Activated CD8-positive, alpha-beta memory T cell treated with anti-CD3 and anti-CD28 coated beads, Interleukin-2, amount 50 U/mL, for 1 hour (primary cell): Measurements from ENCODE around the gene UBA3.

Experiments
- DNase-seq: peaks from one replicate; pipeline ENCODE4 v3.0.0-alpha.2; 2020; ENCODE audit errors: extremely low read depth

UBA3 gene

DNA sequence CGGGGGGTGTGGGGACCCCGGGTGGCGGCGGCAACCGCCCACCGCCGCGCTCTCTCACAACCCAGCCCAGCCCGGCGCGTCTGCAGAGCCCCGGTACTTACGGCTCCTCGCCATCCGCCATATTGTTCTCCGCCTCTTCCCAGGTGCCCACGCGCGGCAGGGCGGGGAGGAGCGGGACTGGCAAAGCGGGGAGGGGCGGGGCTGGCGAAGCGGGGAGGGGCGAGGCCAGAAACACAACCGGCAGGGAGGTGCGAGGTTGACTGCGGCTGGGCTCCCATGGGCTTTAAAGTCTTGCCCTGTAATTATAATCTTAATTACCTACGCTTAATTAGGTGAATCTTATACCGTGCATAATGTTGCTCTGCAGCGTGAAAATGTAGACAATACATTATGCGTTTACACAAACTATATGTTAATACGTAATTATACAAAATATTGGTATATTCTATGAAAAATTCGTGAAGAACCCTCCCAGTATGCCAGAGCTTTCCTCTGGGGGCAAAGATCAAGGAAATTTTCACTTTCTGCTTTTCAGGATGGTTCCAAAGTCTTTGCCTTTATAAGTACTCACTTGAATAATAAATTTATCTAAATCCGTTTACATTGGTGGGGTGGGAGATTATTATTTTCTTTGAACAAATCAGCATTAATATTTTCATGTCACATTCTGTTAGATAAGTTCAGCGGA, at the start of gene UBA3:
TSS of gene UBA3 (minus strand) at position 133 of the 688 bp plus-strand sequence. CDS start at position 121, 12 bp downstream.
- peak; percentile 80 for DNase-seq

DNA sequence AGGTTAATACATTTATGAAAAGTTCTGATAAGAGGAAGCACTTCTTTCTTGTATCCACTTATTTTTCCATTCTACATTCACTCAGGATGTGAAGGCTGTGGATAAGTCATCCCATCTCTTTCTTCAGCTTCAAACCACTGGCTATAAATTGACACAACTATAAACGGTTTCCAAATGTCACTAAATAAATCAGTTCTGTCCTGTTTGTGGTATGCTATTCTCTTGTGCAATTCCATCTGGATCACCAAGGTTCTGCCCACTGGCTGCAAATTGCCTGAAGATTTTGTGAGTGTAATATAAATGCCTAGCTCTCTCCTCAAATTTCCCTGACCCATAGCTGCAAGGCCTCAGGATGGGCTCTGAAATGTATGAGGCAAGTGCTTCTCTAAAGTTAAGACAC, 49.4 kb upstream of the UBA3 start:
- no peak for DNase-seq

DNA sequence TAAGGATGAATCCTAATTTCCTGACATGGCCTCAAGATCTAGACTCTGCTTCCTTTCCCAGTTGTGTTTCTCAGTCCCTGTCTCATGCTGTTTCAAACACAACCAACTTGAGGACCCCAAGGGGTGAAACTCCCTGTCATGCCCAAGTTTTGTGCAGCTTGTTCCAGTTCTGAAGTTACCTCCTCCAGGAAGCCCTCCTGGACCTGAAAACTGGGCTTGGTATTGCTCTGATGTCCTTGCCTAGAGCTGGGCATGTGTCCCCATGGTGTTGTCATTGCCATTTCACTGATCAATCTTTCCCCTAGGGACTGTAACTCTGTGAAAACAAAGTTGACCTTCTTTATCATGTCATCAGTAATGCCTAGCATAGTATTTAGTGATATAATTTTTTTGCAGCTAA, 48.3 kb upstream of the UBA3 start:
- no peak for DNase-seq

DNA sequence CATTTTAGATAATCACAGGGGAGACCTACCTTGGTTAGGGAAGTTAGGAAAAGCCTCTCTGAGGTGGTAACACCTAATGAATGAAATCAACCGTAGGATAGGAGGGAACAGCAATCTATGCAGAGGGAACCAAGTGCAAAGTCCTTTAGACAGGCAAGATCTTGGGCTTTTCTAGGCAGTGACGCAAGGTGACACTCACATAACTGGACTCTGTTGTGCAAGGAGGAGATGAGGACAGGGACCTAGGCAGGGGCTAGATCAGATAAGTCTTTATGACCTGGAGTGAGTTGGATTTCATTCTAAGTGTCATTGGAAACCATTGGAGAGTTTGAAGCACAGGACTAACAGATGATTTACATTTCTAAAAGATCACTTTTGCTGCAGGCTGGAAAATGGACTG, 46.8 kb upstream of the UBA3 start:
- DNase-seq: no peak

- DNase-seq: no peak
Observed at GRCh38 chr3:69126216-69126615, 46.1 kb upstream of the UBA3 start.

GRCh38 chr3:69122403-69122802, 42.2 kb upstream of the UBA3 start, which contains the start of gene LMOD3:
Gene LMOD3, minus strand, starts transcription at chr3:69122595. Its CDS starts 209 bp downstream, at chr3:69122386.
- DNase-seq: no peak

GRCh38 chr3:69121950-69122349, 41.8 kb upstream of the UBA3 start:
- no peak for DNase-seq

- no peak for DNase-seq
Observed at GRCh38 chr3:69121513-69121912, 41.3 kb upstream of the UBA3 start.

DNA sequence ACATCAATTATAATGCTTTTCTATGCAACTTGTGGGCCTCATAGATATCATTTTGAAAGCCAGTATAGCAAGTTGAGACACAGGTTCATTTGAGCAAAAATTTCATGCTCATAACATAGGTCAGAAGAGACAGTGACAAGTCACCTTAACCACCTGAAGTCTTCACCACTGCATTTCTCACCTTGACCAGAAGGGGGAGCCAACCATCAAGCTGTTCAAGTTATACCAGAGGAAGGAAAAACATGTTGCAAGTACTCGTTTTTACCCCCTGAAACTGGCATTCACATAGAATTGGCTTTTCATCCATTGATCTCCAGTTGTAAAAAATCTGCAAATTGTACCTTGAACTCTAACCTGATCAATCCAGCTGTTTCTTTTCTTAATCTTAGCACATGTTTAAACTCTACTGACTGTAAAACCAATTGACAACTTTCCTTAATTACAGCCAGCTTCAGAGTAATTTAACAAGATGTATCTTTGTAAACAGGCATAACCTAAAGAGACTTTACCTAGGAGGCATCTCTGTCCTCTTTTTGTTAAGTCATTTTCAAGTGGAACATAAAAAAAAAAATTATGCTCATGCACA, 40.8 kb upstream of the UBA3 start:
- peak; percentile 44 for DNase-seq

DNA sequence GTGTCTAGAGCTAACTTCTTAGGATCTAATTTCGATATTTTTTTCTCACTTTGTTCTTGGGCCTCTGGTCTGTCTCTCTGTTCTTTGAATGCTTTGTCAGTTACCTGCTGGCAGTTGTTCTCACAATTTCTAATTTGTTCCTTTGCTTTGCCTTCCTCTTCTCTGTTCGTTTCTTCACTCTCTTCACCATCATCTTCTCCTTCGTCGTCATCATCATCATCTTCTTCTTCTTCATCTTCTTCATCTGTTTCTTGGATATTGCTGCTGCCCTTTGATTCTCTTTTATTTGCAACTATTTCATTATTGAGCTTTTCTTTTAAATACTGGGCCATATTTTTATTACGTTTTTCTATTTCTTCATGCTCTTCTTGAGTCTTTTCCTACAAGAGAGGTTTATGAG, 39.5 kb upstream of the UBA3 start:
- no peak for DNase-seq

- DNase-seq: no peak
Observed at GRCh38 chr3:69119138-69119537, 39.0 kb upstream of the UBA3 start.

GRCh38 chr3:69118555-69118954, 38.4 kb upstream of the UBA3 start:
- no peak for DNase-seq

- no peak for DNase-seq
Observed at GRCh38 chr3:69116897-69117296, 36.7 kb upstream of the UBA3 start.

- DNase-seq: no peak
Observed at GRCh38 chr3:69116162-69116561, 36.0 kb upstream of the UBA3 start.

DNA sequence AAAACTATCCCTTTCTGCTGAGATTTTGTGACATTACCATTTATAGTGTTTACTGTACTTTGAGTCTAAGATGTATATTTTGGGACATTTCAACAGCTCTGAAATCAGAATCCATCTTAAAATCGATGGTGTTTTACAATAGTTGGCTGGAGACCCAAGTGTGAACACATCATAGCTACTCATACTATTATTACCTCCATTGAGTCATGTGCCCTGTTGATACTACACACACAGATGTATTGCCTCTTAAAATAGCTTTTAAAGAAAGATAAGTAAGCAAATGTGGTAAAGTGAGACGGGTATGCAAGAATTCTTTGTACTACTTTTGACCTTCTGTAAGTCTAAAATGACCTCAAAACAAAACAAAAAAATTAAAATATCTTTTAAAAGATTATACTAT, 35.6 kb upstream of the UBA3 start:
- DNase-seq: no peak

DNA sequence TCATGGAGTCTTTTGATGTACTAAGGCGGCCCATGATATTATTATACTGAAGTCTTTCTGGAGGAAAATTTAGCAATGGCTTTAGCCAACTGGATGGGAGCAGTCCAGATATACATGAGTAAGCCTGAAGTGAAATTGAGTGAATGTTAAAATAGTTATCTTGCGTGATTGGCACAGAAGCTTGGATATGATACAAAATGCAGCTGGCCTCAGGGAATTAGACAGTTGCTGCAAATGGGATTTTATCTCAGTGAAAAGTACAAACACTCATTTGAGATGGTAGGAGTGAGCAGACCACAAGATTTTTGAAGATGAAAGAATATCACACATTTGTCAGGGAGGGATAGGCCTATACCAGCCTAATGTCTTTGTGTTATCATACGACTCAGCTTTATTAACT, 33.4 kb upstream of the UBA3 start:
- DNase-seq: no peak

- DNase-seq: no peak
Observed at GRCh38 chr3:69110941-69111546, 30.9 kb upstream of the UBA3 start.

- DNase-seq: no peak
Observed at GRCh38 chr3:69108811-69109210, 28.6 kb upstream of the UBA3 start.

GRCh38 chr3:69107841-69108240, 27.7 kb upstream of the UBA3 start:
- no peak for DNase-seq

DNA sequence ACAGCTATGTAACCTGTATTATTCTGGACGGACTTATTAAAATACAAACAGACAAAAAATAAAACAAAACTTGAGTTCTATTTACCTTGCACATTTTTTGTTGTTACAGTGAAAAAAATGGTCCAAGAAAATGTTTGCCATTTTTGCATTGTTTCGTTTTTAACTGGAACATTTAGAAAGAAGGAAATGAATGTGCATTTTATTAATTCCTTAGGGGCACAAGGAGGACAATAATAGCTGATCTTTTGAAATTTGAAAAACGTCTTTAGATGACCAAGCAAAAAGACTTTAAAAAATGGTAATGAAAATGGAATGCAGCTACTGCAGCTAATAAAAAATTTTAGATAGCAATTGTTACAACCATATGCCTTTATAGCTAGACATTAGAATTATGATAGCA, 25.2 kb upstream of the UBA3 start:
- no peak for DNase-seq

DNA sequence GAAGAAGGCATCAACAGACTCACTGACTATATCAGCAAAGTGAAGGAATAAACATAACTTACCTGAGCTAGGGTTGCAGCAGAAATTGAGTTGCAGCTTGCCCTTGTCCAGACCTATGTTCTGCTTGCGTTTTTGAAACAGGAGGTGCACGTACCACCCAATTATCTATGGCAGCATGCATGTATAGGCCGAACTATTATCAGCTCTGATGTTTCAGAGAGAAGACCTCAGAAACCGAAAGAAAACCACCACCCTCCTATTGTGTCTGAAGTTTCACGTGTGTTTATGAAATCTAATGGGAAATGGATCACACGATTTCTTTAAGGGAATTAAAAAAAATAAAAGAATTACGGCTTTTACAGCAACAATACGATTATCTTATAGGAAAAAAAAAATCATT, 24.4 kb upstream of the UBA3 start:
- DNase-seq: no peak

GRCh38 chr3:69103123-69103522, 23.0 kb upstream of the UBA3 start:
- DNase-seq: no peak

GRCh38 chr3:69102384-69102783, 22.2 kb upstream of the UBA3 start:
- DNase-seq: no peak
